Peyer's patch (tissue), 4 donors: Measurements from ENCODE around the gene C1QL3. TPM values are rescaled to one million over a fixed set of nuclear protein-coding genes. Genes with fewer than 3 reads are reported as not detected.

Experiments
- DNase-seq, 3 donors: peaks; one replicate each; pipeline ENCODE4 v3.0.0-alpha.2; 2017 to 2019
- H3K27ac ChIP-seq, 4 donors: fragments of 200-600 bp; sonication (generic); one replicate each; pipeline ENCODE4 v1.5.1; 2016 to 2019
- H3K27me3 ChIP-seq, 2 donors: fragments of 200-600 bp; sonication (generic); one replicate each; pipeline ENCODE4 v1.5.1; 2019
- H3K36me3 ChIP-seq, 3 donors: fragments of 200-600 bp; sonication (generic); one replicate each; pipeline ENCODE4 v1.5.1; 2016 to 2019
- H3K4me1 ChIP-seq, 4 donors: fragments of 200-600 bp; sonication (generic); one replicate each; pipeline ENCODE4 v1.5.1; 2016 to 2019
- H3K4me3 ChIP-seq, 4 donors: fragments of 200-600 bp; sonication (generic); 1 replicate in 3 of 4; 2 replicates in 1 of 4; pipeline ENCODE4 v1.5.1; 2016 to 2019; ENCODE audit warnings: mild to moderate bottlenecking in 1 of 4
- H3K9me3 ChIP-seq, 4 donors: fragments of 200-600 bp; sonication (generic); one replicate each; pipeline ENCODE4 v1.5.1; 2016 to 2019; ENCODE audit warnings: mild to moderate bottlenecking in 1 of 4
- POLR2A ChIP-seq, 2 donors: fragments of 450-650 bp; IDR thresholded peaks; one replicate each; pipeline ENCODE4 v1.5.1; 2017; ENCODE audit warnings: antibody characterized with exemption in 2 of 2, mild to moderate bottlenecking in 2 of 2, moderate library complexity in 2 of 2
- total RNA-seq, 4 donors: library from RNA; depleted of rRNA; stranded (reverse); fragments of >200 nt; gene quantifications; one replicate each; pipeline ENCODE4 v1.1.0, GENCODE V29; 2016
- TF ChIP-seq, protein P1 (sequence below), 6 experiments: fragments of 450-650 bp in 4 of 6; fragments of 200-600 bp in 2 of 6; sonication (generic) in 1 of 6; IDR thresholded peaks; one replicate each; pipeline ENCODE4 v1.5.1; 2017 to 2019; ENCODE audit warnings: antibody characterized with exemption in 6 of 6, mild to moderate bottlenecking in 3 of 6, moderate library complexity in 1 of 6

C1QL3 gene
- total RNA-seq, 4 donors from 2014 or later: not detected

- Histone ChIP-seq H3K9me3 (no peaks in the 10 kb centered on the region), H3K4me1 (no peaks in the 10 kb centered on the region), H3K4me3 (no peak overlapping the region), H3K27me3 (no peaks in the 10 kb centered on the region), H3K27ac (no peak overlapping the region), H3K36me3 (peaks cover 0 to under 1% (median 0%) of the 10 kb centered on the region in 3 donors)
- DNase-seq: no peak
- no peak for TF ChIP-seq POLR2A (IDR thresholded peaks at IDR 0.05)
- TF ChIP-seq, protein P1, sequence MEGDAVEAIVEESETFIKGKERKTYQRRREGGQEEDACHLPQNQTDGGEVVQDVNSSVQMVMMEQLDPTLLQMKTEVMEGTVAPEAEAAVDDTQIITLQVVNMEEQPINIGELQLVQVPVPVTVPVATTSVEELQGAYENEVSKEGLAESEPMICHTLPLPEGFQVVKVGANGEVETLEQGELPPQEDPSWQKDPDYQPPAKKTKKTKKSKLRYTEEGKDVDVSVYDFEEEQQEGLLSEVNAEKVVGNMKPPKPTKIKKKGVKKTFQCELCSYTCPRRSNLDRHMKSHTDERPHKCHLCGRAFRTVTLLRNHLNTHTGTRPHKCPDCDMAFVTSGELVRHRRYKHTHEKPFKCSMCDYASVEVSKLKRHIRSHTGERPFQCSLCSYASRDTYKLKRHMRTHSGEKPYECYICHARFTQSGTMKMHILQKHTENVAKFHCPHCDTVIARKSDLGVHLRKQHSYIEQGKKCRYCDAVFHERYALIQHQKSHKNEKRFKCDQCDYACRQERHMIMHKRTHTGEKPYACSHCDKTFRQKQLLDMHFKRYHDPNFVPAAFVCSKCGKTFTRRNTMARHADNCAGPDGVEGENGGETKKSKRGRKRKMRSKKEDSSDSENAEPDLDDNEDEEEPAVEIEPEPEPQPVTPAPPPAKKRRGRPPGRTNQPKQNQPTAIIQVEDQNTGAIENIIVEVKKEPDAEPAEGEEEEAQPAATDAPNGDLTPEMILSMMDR (IDR thresholded peaks at IDR 0.05): no peak
These were observed 40.5 kb downstream of the C1QL3 start for GRCh38 chr10:16481052-16481728.

DNA sequence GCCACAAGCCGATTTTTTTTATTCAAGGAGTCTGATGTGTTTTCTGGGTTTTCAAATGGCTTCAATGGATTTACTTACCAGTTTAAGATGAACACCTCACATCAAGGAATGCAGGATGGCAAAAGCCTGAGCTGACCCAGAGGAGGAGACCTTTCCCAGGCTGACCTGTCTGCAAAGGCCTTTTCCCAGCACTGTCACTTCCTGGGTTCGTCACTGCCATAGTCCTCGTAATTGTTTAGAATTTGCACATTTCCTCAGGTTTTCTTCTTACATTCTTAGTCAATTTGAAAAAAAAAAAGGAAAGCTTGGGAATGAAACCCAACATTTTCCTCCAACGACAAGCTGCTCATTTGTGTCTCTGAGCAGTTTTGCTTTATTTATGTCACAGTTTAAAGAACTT lies 42.9 kb downstream of the C1QL3 start:
- Histone ChIP-seq H3K27me3 (no peaks in the 10 kb centered on the region), H3K4me3 (no peak overlapping the region), H3K27ac (no peak overlapping the region), H3K4me1 (no peaks in the 10 kb centered on the region), H3K36me3 (no peaks in the 10 kb centered on the region), H3K9me3 (no peaks in the 10 kb centered on the region)
- TF ChIP-seq, protein P1 (IDR thresholded peaks at IDR 0.05): no peak
- no peak for TF ChIP-seq POLR2A (IDR thresholded peaks at IDR 0.05)
- DNase-seq: no peak

DNA sequence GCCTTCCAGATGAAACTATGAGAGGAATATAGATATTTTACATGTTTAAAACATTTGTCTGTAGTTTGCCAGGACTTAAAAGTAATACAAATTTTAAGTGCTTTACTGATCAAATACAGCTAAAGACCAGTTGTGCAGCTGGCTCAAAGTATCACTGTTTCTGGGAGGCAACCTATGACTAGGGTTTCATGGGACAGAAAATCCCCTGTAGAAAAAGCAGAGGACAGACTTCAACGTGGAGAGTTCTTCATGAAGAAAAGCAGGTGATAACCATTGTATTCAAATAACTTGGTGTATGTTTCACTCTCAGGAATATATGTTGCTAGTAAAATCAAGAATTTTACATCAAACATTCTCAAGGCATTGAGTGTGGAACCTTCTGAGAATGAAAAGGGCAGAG lies 43.9 kb downstream of the C1QL3 start:
- H3K36me3 ChIP-seq: no peaks in the 10 kb centered on the region
- H3K27ac ChIP-seq: no peak overlapping the region
- H3K4me1 ChIP-seq: no peaks in the 10 kb centered on the region
- no peak for TF ChIP-seq POLR2A (IDR thresholded peaks at IDR 0.05)
- TF ChIP-seq, protein P1 (IDR thresholded peaks at IDR 0.05): no peak
- DNase-seq: no peak
- no peaks in the 10 kb centered on the region for H3K9me3 ChIP-seq
- no peak overlapping the region for H3K4me3 ChIP-seq
- no peaks in the 10 kb centered on the region for H3K27me3 ChIP-seq

GRCh38 chr10:16472828-16473227 lies 48.9 kb downstream of the C1QL3 start:
- DNase-seq: no peak
- Histone ChIP-seq H3K4me3 (no peak overlapping the region), H3K36me3 (no peaks in the 10 kb centered on the region), H3K4me1 (no peaks in the 10 kb centered on the region), H3K27me3 (no peaks in the 10 kb centered on the region), H3K9me3 (no peaks in the 10 kb centered on the region), H3K27ac (no peak overlapping the region)
- TF ChIP-seq, protein P1 (IDR thresholded peaks at IDR 0.05): no peak
- no peak for TF ChIP-seq POLR2A (IDR thresholded peaks at IDR 0.05)

GRCh38 chr10:16470747-16471146 lies 50.9 kb downstream of the C1QL3 start:
- H3K4me3 ChIP-seq: no peak overlapping the region
- no peak overlapping the region for H3K27ac ChIP-seq
- no peaks in the 10 kb centered on the region for H3K36me3 ChIP-seq
- no peaks in the 10 kb centered on the region for H3K27me3 ChIP-seq
- DNase-seq: no peak
- H3K4me1 ChIP-seq: no peaks in the 10 kb centered on the region
- no peaks in the 10 kb centered on the region for H3K9me3 ChIP-seq
- TF ChIP-seq, protein P1 (IDR thresholded peaks at IDR 0.05): no peak
- TF ChIP-seq POLR2A (IDR thresholded peaks at IDR 0.05): no peak
